Spleen (tissue), 11 donors: ENCODE data around the gene TMEM186. TPM values are rescaled to one million over a fixed set of nuclear protein-coding genes. Genes with fewer than 3 reads are reported as not detected.

ENCODE experiments used
- DNase-seq: peaks from one replicate; pipeline ENCODE4 v3.0.0-alpha.2; 2020
- H3K27ac ChIP-seq, 8 donors: fragments of 200-600 bp; sonication (generic) in 7 of 8; 1 replicate in 4 of 8; 2 replicates in 4 of 8; pipeline versions ENCODE4 v1.5.0 to v1.8.0; 2016 to 2021; ENCODE audit warnings: inconsistent platforms in 4 of 8, mild to moderate bottlenecking in 4 of 8, moderate library complexity in 1 of 8
- H3K27me3 ChIP-seq, 7 donors: fragments of 200-600 bp; sonication (generic) in 6 of 7; replicated peaks in 1 of 7; 1 replicate in 4 of 7; 2 replicates in 3 of 7; pipeline versions ENCODE4 v1.5.0 to v1.8.0; 2016 to 2021; ENCODE audit warnings: inconsistent platforms in 3 of 7, mild to moderate bottlenecking in 1 of 7
- H3K36me3 ChIP-seq, 6 donors: fragments of 200-600 bp; sonication (generic) in 5 of 6; 1 replicate in 4 of 6; 2 replicates in 2 of 6; pipeline versions ENCODE4 v1.5.0 to v1.8.0; 2016 to 2021; ENCODE audit warnings: inconsistent platforms in 2 of 6
- H3K4me1 ChIP-seq, 6 donors: fragments of 200-600 bp; sonication (generic) in 5 of 6; 1 replicate in 3 of 6; 2 replicates in 3 of 6; pipeline versions ENCODE4 v1.5.0 to v1.8.0; 2016 to 2021; ENCODE audit warnings: inconsistent platforms in 3 of 6
- H3K4me3 ChIP-seq, 8 donors: fragments of 200-600 bp; sonication (generic) in 7 of 8; 1 replicate in 4 of 8; 2 replicates in 4 of 8; pipeline versions ENCODE4 v1.5.0 to v1.8.0; 2016 to 2021; ENCODE audit warnings: inconsistent platforms in 4 of 8, mild to moderate bottlenecking in 4 of 8, moderate library complexity in 2 of 8
- H3K9me3 ChIP-seq, 8 donors: fragments of 200-600 bp; sonication (generic) in 7 of 8; 1 replicate in 4 of 8; 2 replicates in 4 of 8; pipeline versions ENCODE4 v1.5.0 to v1.8.0; 2016 to 2021; ENCODE audit warnings: inconsistent platforms in 4 of 8
- CTCF ChIP-seq, 11 experiments: fragments of 200-600 bp in 7 of 11; fragments of 450-650 bp in 4 of 11; sonication (generic) in 4 of 11; IDR thresholded peaks in 8 of 11; conservative IDR thresholded peaks in 3 of 11; 1 replicate in 7 of 11; 2 replicates in 4 of 11; pipeline versions ENCODE4 v1.4.0 to v1.8.0; 2016 to 2021; ENCODE audit warnings: antibody characterized with exemption in 11 of 11, inconsistent platforms in 4 of 11, mild to moderate bottlenecking in 1 of 11
- POLR2A ChIP-seq, 3 donors: fragments of 450-650 bp; IDR thresholded peaks; one replicate each; pipeline ENCODE4 v1.5.1; 2017; ENCODE audit warnings: antibody characterized with exemption in 3 of 3, mild to moderate bottlenecking in 1 of 3
- POLR2AphosphoS5 ChIP-seq, 3 donors: sonication (generic); formaldehyde crosslinking; IDR thresholded peaks; one replicate each; pipeline ENCODE4 v1.5.1; 2017; ENCODE audit warnings: antibody characterized with exemption in 3 of 3
- WGBS, 5 donors: extraction: QIAGEN DNeasy Blood & Tissue Kit in 3 of 5; methylation state at CpG; one replicate each; pipeline versions ENCODE4 v1.1.5 to v1.1.7; 2013 to 2018; 5-methylcytosine and 5-hydroxymethylcytosine counted together
- intact Hi-C: fragments of 100-400 bp; cut with DNase I; formaldehyde crosslinking; loops from one replicate; pipeline ENCODE4 v1.15.0; 2023; ENCODE audit warnings: low total_unique reads
- polyA plus RNA-seq, 3 donors: library from polyadenylated mRNA; stranded (reverse); fragments of 200-250 nt; gene quantifications; one replicate each; pipeline ENCODE4 v1.2.1, GENCODE V29; 2013
- total RNA-seq, 7 donors: library from RNA; depleted of rRNA in 3 of 7; stranded (reverse); fragments of >200 nt in 3 of 7; fragmentation: NEBNext Ultra II Directional in 4 of 7; extraction: Animal tissue kit (Norgen Biotek cat#: 25700) in 4 of 7; gene quantifications; one replicate each; pipeline versions ENCODE4 v1.1.0 to v1.2.1, GENCODE V29; 2016 to 2021
- donor health status: healthy with polysubstance abuse.
- donor health status: DM: no; HTN: no; CAD: no; lungs with moderate emphysema.
- donor health status: DM: no; HTN: no; CAD: no.
- donor health status: Bipolar disorder and iron deficiency.
- donor health status: healthy.
- donor health status: DM: no; HTN: no; CAD: no.
- donor health status: DM: yes; HTN: yes; CAD: no.

TMEM186 gene
- total and polyA plus RNA-seq, 10 donors = 5.8 to 13.3 (median 8.7) TPM

GRCh38 chr16:8831871-8832716 is 34.7 kb upstream of the TMEM186 start:
- H3K4me1 ChIP-seq = peaks cover 0 to 10% (median 2%) of the 10 kb centered on the region in 6 donors
- intact Hi-C loops = no loop called here

GRCh38 chr16:8831450-8831849 is 34.0 kb upstream of the TMEM186 start:
- no peaks in the 10 kb centered on the region for H3K9me3 ChIP-seq
- H3K4me3 ChIP-seq = no peak overlapping the region
- 89 to 97% (median 95%) methylated on average over 9 of the region's 9 CpGs for WGBS, 5 donors

More at GRCh38 chr16:8831871-8832716, 34.7 kb upstream of the TMEM186 start:
- TF ChIP-seq CTCF (IDR thresholded peaks at IDR 0.05 in 8 of 11, conservative IDR thresholded peaks at IDR 0.05 in 3 of 11) (no peak), POLR2AphosphoS5 (IDR thresholded peaks at IDR 0.05) (no peak), POLR2A (IDR thresholded peaks at IDR 0.05) (no peak)
- peaks cover 0 to 47% (median 14%) of the 10 kb centered on the region in 6 donors for H3K36me3 ChIP-seq
- H3K27ac ChIP-seq = peak overlapping the region in 1 of 8 donors; percentile 38
- no peak overlapping the region for H3K4me3 ChIP-seq
- no peaks in the 10 kb centered on the region for H3K9me3 ChIP-seq
- 81 to 90% (median 89%) methylated on average over 18 of the region's 18 CpGs for WGBS, 5 donors
- DNase-seq = no peak
- H3K27me3 ChIP-seq = no peaks in the 10 kb centered on the region

GRCh38 chr16:8828541-8829165 is 31.2 kb upstream of the TMEM186 start:
- Histone ChIP-seq H3K9me3 (no peaks in the 10 kb centered on the region), H3K27ac (no peak overlapping the region), H3K36me3 (peaks cover 0 to 72% (median 17%) of the 10 kb centered on the region in 6 donors), H3K27me3 (no peaks in the 10 kb centered on the region), H3K4me1 (peaks cover 0 to 4% (median 0%) of the 10 kb centered on the region in 6 donors), H3K4me3 (no peak overlapping the region)
- DNase-seq = no peak
- 95 to 99% (median 95%) methylated on average over 8 of the region's 8 CpGs for WGBS, 5 donors
- TF ChIP-seq POLR2AphosphoS5 (IDR thresholded peaks at IDR 0.05) (no peak), POLR2A (IDR thresholded peaks at IDR 0.05) (no peak), CTCF (IDR thresholded peaks at IDR 0.05 in 8 of 11, conservative IDR thresholded peaks at IDR 0.05 in 3 of 11) (no peak)
- intact Hi-C loops = no loop called here

More at GRCh38 chr16:8831450-8831849, 34.0 kb upstream of the TMEM186 start:
- no peak for TF ChIP-seq POLR2AphosphoS5 (IDR thresholded peaks at IDR 0.05)
- no peak for TF ChIP-seq CTCF (IDR thresholded peaks at IDR 0.05 in 8 of 11, conservative IDR thresholded peaks at IDR 0.05 in 3 of 11)
- no peak for TF ChIP-seq POLR2A (IDR thresholded peaks at IDR 0.05)
- intact Hi-C loops = no loop called here
- H3K36me3 ChIP-seq = peaks cover 0 to 47% (median 14%) of the 10 kb centered on the region in 6 donors
- peaks cover 0 to 10% (median 2%) of the 10 kb centered on the region in 6 donors for H3K4me1 ChIP-seq
- no peaks in the 10 kb centered on the region for H3K27me3 ChIP-seq
- no peak overlapping the region for H3K27ac ChIP-seq
- no peak for DNase-seq
